Measurements from ENCODE around the gene ZNF445.
"Not testable (repeated sequence)": the region's sequence is repeated elsewhere in the genome, so short reads cannot be mapped to it uniquely, and the experiment has no call there.

The ZNF445 gene

GRCh38 chr3:44474886-44475285, 2.6 kb downstream of the ZNF445 start:
- not testable (repeated sequence) for DNase-seq

DNA sequence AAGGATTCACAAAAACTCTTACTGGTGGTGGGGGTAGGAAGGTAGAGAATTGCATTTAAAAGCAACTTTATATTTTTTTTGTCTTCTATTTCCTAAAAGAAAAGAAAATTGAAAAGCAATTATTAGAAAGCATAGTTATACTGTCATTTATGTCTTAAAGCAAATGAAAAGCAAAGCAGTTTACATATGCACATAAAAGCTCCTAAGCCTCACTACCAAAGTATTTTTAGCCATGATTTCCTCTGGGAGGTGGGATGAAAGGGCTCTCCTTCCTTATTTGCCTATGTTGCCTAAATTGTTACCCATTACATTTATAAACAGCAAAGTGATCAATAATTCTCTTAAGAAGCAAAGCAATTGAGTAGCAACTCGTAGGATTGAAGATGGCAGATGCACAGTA, 7.0 kb downstream of the ZNF445 start:
- DNase-seq: no peak

- DNase-seq: no peak
These were observed 7.6 kb downstream of the ZNF445 start for GRCh38 chr3:44469914-44470313.

DNA sequence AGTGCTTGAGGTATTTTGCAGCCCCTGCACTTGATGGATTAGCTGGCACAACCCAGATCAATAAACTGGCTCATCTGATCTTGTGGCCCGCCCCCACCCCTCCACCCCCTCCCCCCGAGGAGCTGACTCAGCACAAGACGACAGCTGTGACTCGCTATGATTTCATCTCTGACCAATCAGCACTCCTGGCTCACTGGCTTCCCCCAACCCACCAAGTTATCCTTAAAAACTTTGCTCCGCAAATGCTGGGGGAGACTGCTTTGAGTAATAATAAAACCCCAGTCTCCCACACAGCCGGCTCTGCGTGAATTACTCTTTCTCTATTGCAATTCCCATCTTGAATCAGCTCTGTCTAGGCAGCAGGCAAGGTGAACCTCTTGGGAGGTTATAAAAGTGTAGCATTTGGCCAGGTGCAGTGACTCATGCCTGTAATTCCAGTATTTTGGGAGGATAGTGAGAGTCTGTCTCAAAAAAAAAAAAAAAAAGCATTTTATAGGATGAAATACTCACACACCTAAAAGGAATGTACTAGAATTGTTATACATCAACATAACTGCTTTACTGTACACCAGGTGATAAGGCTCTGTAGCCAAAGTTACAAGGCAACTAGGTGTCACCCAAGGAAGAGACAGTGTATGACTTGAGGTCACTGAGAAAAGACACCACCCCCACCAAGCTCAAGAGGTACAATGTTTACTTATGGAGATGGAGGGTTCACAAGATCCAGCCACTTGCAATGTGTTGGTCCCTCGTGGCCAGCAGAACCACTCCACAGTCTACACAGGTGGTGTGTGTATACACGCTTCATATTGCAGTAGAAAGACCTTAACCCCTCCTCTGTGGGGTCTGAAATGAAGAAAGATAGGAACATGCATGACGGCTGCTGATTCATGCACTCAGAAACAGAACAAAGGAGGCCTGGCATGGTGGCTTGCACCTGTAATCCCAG, 8.6 kb downstream of the ZNF445 start:
- DNase-seq: no peak

- DNase-seq: not testable (repeated sequence)
These were observed 9.4 kb downstream of the ZNF445 start for GRCh38 chr3:44468099-44468537.

DNA sequence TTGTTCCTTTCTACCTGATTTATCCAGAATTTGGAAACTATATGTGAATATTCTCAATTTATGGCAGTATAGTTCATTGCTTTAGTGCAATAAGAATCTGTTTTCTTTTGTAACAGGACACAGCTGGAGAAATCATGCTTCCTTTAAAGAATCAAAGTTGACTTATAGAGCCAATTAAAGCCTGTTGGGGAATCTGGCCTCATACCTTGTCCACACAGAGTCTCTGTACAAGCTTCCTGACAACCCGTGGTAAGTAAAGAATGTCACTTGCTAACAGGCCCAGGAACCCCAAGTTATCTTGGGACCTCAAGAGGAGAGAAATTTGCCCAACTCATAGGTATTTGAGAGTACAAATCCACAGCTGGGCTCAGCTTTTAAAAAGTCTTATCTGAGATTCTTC, 10.2 kb downstream of the ZNF445 start:
- no peak for DNase-seq

DNA sequence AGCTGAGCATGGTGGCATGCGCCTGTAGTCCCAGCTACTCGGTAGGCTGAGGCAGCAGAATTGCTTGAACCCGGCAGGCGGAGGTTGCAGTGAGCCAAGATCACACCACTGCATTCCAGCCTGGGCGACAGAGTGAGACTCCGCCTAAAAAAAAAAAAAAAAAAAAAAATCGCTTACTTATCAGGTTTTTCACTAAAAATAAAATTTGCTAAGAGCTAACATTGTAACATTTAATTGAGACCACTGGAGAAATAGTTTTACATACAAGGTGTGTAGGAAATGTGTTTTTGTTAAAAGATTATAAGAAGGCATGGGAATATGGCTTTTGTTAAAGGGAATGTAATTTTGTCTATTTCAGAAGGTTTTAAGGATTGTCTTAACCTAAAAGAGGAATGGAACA, 12.6 kb downstream of the ZNF445 start:
- not testable (repeated sequence) for DNase-seq

DNA sequence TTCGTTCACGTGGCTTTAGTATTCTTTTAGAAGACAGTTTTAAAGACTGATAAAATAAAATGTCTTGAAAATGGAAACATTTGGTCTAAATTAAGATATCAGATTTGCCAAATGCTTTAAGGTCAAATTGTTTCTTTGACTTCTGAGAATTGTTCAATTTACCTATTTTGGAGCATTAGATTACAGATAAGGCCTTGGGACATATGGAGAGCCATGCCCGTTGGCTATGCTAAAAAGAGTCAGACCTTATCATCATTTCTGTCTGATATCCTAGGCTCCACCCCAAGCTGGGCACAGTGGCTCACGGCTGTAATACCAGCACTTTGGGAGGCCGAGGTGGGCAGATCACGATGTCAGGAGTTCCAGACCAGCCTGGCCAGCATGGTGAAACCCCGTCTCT, 13.0 kb downstream of the ZNF445 start:
- no peak for DNase-seq

DNA sequence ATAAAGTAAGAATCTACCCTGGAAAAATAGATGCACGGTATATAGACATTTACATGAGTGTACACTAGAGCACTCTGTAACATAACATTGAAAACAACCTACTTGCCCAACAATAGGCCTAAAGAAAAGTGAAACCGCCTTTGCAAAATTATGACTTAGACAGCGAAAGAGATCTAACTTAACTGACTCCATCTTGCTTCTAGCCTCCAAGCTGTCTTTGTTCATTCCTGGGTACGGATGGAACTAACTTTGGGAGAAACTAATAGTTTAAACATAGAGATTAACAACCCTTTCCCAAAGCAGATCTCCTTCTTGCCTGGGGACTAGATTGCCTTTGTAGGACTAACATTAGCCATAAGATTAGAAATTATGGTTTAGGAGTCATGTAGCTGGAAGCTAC, 17.4 kb downstream of the ZNF445 start:
- not testable (repeated sequence) for DNase-seq

DNA sequence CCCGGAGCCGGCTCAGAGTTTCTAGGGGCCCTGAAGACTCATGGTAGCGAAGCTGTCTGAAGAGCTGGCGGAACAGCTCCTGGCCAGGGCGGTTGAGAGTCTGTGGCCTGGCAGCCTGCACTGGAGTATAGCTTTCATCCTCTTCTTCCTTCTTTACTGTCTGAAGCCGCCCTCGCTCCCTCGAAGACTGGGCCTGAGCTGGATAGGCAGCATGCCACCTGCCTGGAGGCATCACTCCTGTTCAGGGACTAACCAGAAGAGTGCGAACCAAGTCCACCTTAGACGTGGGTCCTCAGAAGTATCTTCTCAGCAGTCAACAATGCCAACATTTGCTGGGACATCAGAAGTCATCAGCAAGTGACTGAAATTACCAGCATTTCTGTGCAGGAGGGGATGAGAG, 22.2 kb downstream of the ZNF445 start:
- no peak for DNase-seq

DNA sequence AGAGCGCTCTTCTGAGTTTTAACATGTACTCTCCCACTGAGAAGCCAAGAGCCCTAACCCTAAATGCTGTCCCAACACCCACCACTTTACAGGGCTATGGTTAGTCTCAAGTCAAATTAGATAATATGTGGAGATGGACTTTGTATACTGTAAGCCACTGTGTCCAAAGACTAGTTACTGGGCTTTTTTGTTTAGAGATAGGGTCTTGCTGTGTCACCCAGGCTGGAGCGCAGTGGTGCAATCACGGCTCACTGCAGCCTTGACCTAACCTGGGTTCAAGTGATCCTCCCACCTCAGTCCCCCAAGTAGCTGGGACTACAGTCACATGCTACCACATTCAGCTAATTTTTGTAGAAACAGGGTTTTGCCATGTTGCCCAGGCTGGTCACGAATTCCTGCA, 23.2 kb downstream of the ZNF445 start:
- DNase-seq: no peak

- no peak for DNase-seq
These were observed 26.0 kb downstream of the ZNF445 start for GRCh38 chr3:44451441-44451840.

DNA sequence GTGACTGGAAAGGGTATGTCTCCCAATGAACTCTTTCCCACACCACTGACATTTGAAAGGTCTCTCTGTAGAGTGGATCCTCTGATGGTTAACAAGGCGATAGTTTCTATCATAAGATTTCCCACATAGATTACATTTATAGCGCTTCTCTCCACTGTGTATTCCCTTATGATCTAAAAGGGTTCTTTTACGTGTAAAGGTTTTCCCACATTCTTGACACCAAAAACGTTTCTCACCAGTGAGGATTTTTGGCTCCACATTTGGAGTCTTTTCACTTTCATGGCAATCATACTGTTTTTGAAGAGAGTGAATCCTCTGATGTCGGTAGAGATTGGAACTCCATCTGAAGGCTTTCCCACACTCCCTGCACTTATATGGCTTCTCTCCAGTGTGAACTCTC, 30.5 kb downstream of the ZNF445 start:
- DNase-seq: no peak

GRCh38 chr3:44445786-44446185, 31.7 kb downstream of the ZNF445 start:
- DNase-seq: no peak

- DNase-seq: no peak
These were observed 32.4 kb downstream of the ZNF445 start for GRCh38 chr3:44444896-44445691.

DNA sequence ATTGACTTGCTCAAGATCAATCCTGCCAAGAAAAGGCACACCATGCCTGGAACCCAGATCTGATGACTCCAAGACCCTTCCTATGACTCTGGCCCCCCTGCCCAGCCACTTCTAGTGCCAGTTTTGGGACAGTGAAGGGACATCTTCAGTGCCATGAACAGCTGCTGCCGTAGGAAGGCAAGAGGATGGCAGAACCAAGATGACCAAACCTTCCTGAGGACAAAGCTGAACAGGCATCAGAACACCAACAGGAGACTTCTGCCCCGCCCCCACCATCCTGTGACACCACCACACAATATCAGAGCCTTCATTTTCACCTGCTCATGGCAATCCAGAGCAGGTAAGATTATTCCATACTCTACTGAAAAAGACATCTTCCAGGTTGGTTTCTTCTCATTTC, 33.0 kb downstream of the ZNF445 start:
- no peak for DNase-seq

DNA sequence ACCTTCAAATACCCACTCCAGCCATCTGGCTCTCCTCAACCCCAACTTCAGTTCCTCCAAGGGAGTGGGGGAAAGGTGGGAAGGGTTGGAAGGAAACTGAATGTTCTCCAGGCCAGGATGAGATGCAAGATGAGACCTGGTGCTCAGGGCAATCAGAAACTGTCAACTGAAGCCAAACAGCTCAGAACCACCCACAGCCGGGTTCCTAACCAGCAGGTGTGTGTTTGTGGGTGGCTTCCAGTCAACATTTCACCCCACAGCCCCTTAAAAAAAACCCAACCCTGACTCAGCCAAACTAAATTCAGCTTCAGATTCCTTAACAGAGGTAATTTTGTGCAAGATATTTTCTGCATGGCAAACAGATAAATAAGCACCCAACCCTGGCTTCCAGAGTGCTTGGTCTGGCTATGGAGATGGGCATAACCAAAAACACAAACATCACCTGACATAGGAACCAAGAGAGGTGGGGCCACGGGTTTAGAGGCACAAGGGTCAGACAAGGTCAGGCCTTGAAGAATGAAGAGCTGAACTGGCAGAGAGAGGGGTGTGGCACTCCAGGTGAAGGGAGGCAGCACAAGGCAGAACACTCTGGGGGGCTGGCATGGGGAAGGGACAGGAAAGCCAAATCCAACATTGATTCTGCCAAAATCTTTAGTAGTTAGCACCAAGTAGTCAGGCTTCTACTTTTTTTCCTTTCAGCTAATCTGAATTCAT, 34.7 kb downstream of the ZNF445 start:
- no peak for DNase-seq

- DNase-seq: peak; percentile 100
These were observed 37.8 kb downstream of the ZNF445 start for GRCh38 chr3:44439499-44440295.

DNA sequence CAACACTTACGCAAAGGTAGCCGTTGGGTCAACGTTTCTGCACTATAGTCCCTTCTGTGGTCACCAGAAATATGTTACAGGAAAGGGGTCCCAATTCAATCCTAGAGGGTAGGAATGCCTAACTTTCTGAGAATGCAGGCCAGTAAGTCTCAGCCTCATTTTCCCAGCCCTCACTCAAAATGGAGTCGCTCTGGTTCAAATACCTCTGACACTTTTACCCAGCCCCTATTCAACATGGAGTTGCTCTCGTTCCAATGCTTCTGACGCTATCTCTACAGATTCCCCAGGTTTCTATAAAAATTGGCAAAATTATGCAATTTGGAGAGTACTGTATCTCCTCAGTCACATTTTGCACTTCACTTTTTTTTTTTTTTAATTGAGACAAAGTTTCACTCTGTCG, 39.7 kb downstream of the ZNF445 start:
- no peak for DNase-seq

- no peak for DNase-seq
These were observed 41.3 kb downstream of the ZNF445 start for GRCh38 chr3:44436181-44436580.

DNA sequence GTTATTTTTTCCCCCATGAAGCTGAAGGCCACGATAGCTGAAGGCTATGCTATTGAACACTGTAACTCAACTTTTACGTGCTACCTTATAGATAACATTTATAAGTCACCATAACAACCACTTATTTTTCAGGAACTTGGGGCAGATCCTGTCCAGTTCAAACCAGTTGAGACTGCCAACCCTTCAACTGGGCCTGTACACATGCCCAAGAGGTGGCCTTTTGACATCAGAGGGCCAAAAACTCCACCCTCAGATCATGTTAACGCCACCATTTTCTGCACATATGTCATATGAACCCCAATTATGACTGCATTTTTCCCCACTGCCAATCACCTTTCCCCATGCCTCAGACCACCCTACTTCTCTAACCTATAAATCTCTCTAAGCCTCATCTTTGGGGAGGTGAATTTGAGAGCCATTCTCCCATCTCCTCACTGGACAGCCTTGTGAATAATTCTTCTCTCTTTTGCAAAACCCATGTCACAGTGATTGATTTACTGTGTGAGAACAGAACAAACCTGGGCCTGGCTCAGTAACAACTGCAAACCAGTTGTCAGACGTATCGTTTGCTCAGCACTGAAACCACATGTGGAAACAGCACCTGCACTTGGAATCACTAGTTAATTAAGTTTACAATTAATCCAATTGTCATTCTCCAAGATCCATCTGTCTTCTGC, 42.5 kb downstream of the ZNF445 start:
- DNase-seq: no peak

DNA sequence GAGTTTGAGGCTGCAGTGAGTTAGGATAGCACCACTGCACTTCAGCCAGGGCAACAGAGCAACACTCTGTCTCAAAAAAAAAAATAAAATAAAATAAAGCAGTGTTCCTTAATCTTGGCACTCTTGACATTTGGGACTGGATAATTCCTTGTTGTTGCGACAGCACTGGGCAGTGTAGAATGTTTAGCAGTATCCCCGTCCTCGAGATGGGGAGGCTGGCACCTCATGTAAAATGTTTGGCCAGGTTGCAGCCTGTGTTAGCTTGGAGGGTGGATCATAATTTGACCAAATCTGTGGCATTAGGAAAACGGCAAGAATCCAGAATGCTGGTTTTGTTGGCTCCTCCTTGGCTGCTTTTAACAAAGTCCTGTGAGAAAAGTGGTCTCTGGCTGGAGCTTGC, 47.0 kb downstream of the ZNF445 start:
- DNase-seq: no peak
